ENCODE results near the gene PRKAG1.

Gene PRKAG1

GRCh38 chr12:49048953-49049352 is 30.4 kb upstream of the PRKAG1 start:
- H3K9me3 ChIP-seq (replicated peaks; ENCODE audit: insufficient read depth, low read length): no peaks in the 10 kb centered on the region
- H4K20me1 ChIP-seq (ENCODE audit: insufficient read depth, low read length): no peaks in the 10 kb centered on the region

GRCh38 chr12:49046129-49046895 is 27.7 kb upstream of the PRKAG1 start:
- Histone ChIP-seq H3K36me3 (replicated peaks; ENCODE audit: insufficient read depth, low read length) (no peaks in the 10 kb centered on the region; the same call in 1 of the 2 replicates), H3K4me3 (ENCODE audit: low read length) (no peak overlapping the region), H3K9me3 (replicated peaks; ENCODE audit: insufficient read depth, low read length) (no peaks in the 10 kb centered on the region), H3K9me2 (replicated peaks; ENCODE audit: insufficient read depth, low read length) (no peaks in the 10 kb centered on the region), H3K4me1 (ENCODE audit: low read length) (no peaks in the 10 kb centered on the region), H2AFZ (ENCODE audit: low read length) (no peak overlapping the region), H3F3A (ENCODE audit: insufficient read depth, low read length) (no peaks in the 10 kb centered on the region), H3K9ac (ENCODE audit: low read length) (no peak overlapping the region), H3K4me2 (ENCODE audit: low read depth, low read length) (no peak overlapping the region), H4K20me1 (ENCODE audit: insufficient read depth, low read length) (no peaks in the 10 kb centered on the region), H3K27ac (ENCODE audit: low read length) (no peak overlapping the region), H3K79me2 (ENCODE audit: low read length) (no peaks in the 10 kb centered on the region; the same call in 1 of the 2 replicates), H3K27me3 (replicated peaks; ENCODE audit: insufficient read depth, low read length) (no peaks in the 10 kb centered on the region)
- no peak for TF ChIP-seq CTCF (IDR thresholded peaks at IDR 0.05; ENCODE audit: low read length)
- TF ChIP-seq EZH2phosphoT487 (IDR thresholded peaks at IDR 0.05; ENCODE audit: low read length): no peak
- no peak for DNase-seq

More at GRCh38 chr12:49048953-49049352, 30.4 kb upstream of the PRKAG1 start:
- peaks cover 9% of the 10 kb centered on the region; the same call in 1 of the 2 replicates for H3K36me3 ChIP-seq (replicated peaks; ENCODE audit: insufficient read depth, low read length)
- H3K27ac ChIP-seq (ENCODE audit: low read length): no peak overlapping the region
- H3K27me3 ChIP-seq (replicated peaks; ENCODE audit: insufficient read depth, low read length): no peaks in the 10 kb centered on the region
- H3K4me2 ChIP-seq (ENCODE audit: low read depth, low read length): no peak overlapping the region
- H3K9me2 ChIP-seq (replicated peaks; ENCODE audit: insufficient read depth, low read length): no peaks in the 10 kb centered on the region
- DNase-seq: no peak
- H3K4me3 ChIP-seq (ENCODE audit: low read length): no peak overlapping the region
- peaks cover 11% of the 10 kb centered on the region for H3K79me2 ChIP-seq (ENCODE audit: low read length)
- H3F3A ChIP-seq (ENCODE audit: insufficient read depth, low read length): no peaks in the 10 kb centered on the region
- H3K9ac ChIP-seq (ENCODE audit: low read length): no peak overlapping the region
- TF ChIP-seq CTCF (IDR thresholded peaks at IDR 0.05; ENCODE audit: low read length) (no peak), EZH2 (optimal IDR thresholded peaks at IDR 0.05; ENCODE audit: low read depth, low read length) (no peak), EZH2phosphoT487 (IDR thresholded peaks at IDR 0.05; ENCODE audit: low read length) (no peak)
- no peaks in the 10 kb centered on the region for H3K4me1 ChIP-seq (ENCODE audit: low read length)
- H2AFZ ChIP-seq (ENCODE audit: low read length): no peak overlapping the region

- no peaks in the 10 kb centered on the region for H3K9me3 ChIP-seq (replicated peaks; ENCODE audit: insufficient read depth, low read length)
- no peaks in the 10 kb centered on the region for H4K20me1 ChIP-seq (ENCODE audit: insufficient read depth, low read length)
- no peaks in the 10 kb centered on the region for H3K4me1 ChIP-seq (ENCODE audit: low read length)
- H3K79me2 ChIP-seq (ENCODE audit: low read length): no peaks in the 10 kb centered on the region
- H3K9ac ChIP-seq (ENCODE audit: low read length): no peak overlapping the region
- no peaks in the 10 kb centered on the region for H3F3A ChIP-seq (ENCODE audit: insufficient read depth, low read length)
- no peak for DNase-seq
- no peaks in the 10 kb centered on the region for H3K9me2 ChIP-seq (replicated peaks; ENCODE audit: insufficient read depth, low read length)
- H2AFZ ChIP-seq (ENCODE audit: low read length): no peak overlapping the region
- H3K27me3 ChIP-seq (replicated peaks; ENCODE audit: insufficient read depth, low read length): no peaks in the 10 kb centered on the region
- no peak overlapping the region for H3K4me3 ChIP-seq (ENCODE audit: low read length)
- no peaks in the 10 kb centered on the region; the same call in 1 of the 2 replicates for H3K36me3 ChIP-seq (replicated peaks; ENCODE audit: insufficient read depth, low read length)
- no peak overlapping the region for H3K27ac ChIP-seq (ENCODE audit: low read length)
- TF ChIP-seq EZH2 (optimal IDR thresholded peaks at IDR 0.05; ENCODE audit: low read depth, low read length) (no peak), EZH2phosphoT487 (IDR thresholded peaks at IDR 0.05; ENCODE audit: low read length) (no peak), CTCF (IDR thresholded peaks at IDR 0.05; ENCODE audit: low read length) (no peak)
- H3K4me2 ChIP-seq (ENCODE audit: low read depth, low read length): no peak overlapping the region
Measured at GRCh38 chr12:49044660-49045059, 26.1 kb upstream of the PRKAG1 start.
